Panc1 (cell line): ENCODE results near the gene FLYWCH1. TPM values are rescaled to one million over a fixed set of nuclear protein-coding genes. Genes with fewer than 3 reads are reported as not detected.

Source experiments
- ATAC-seq: fragments of 200-7000 bp; cut with Tn5 transposase; 2 replicates; pipeline ENCODE4 v1.9.1; 2020; ENCODE audit warnings: mild to moderate bottlenecking, moderate library complexity
- BruUV-seq: library from RNA; stranded (reverse); fragments of 400-500 nt; replicated peaks from 2 replicates; lab custom pipeline; 2021; lab: Mats Ljungman, UMichigan
- CTCF ChIA-PET: fragments of 300-600 bp; sonication (Branson Sonifier 250); formaldehyde crosslinking; loops from one replicate; lab custom pipeline; 2022; ENCODE audit warnings: antibody characterized with exemption; lab: Charles Lee
- POLR2A ChIA-PET: fragments of 300-600 bp; sonication (Branson Sonifier 250); formaldehyde crosslinking; loops from one replicate; lab custom pipeline; 2022; ENCODE audit warnings: antibody characterized with exemption; lab: Charles Lee
- DNase-seq: peaks from one replicate; pipeline ENCODE4 v3.0.0-alpha.2; 2010; ENCODE audit warnings: low read depth, low spot score
- H3K27ac ChIP-seq: 2 replicates; pipeline ENCODE4 v1.5.1; 2011; ENCODE audit warnings: mild to moderate bottlenecking, low read length, inconsistent platforms
- H3K27me3 ChIP-seq: fragments of 200-500 bp; sonication (Bioruptor generic); 2 replicates; pipeline ENCODE4 v1.6.0; 2014; ENCODE audit warnings: low read length, inconsistent platforms; ENCODE audit not compliant: control insufficient read depth, insufficient read depth
- H3K36me3 ChIP-seq: fragments of 200-500 bp; sonication (Bioruptor generic); 2 replicates; pipeline ENCODE4 v1.5.1; 2014; ENCODE audit warnings: inconsistent platforms, mild to moderate bottlenecking, low read length, moderate library complexity; ENCODE audit not compliant: control insufficient read depth, insufficient read depth
- H3K4me1 ChIP-seq: 2 replicates; pipeline ENCODE4 v1.5.1; 2011; ENCODE audit warnings: inconsistent platforms, mild to moderate bottlenecking, low read length, moderate library complexity; ENCODE audit not compliant: control insufficient read depth, insufficient read depth
- H3K4me3 ChIP-seq, 2 experiments: 2 replicates each; pipeline ENCODE4 v1.5.1; 2011 to 2012; ENCODE audit warnings: low read depth in 2 of 2, low read length in 2 of 2, mild to moderate bottlenecking in 2 of 2, inconsistent platforms in 1 of 2, moderate library complexity in 1 of 2
- H3K9me3 ChIP-seq: fragments of 200-500 bp; sonication (Bioruptor generic); 2 replicates; pipeline ENCODE4 v1.5.1; 2014; ENCODE audit warnings: low read depth, mild to moderate bottlenecking, inconsistent platforms, low read length, moderate library complexity; ENCODE audit not compliant: control insufficient read depth, insufficient read depth
- CTCF ChIP-seq: fragments of 450-650 bp; IDR thresholded peaks from 2 replicates; pipeline ENCODE4 v1.5.1; 2017; ENCODE audit warnings: mild to moderate bottlenecking
- POLR2AphosphoS5 ChIP-seq: IDR thresholded peaks from 2 replicates; pipeline ENCODE4 v1.6.1; 2012; ENCODE audit warnings: mild to moderate bottlenecking, low read depth, low read length, moderate library complexity
- SIN3A ChIP-seq: IDR thresholded peaks from 2 replicates; pipeline ENCODE4 v1.6.1; 2012; ENCODE audit warnings: low read depth, mild to moderate bottlenecking, low read length, moderate library complexity, borderline replicate concordance; ENCODE audit not compliant: insufficient read depth
- TCF7L2 ChIP-seq: IDR thresholded peaks from 2 replicates; pipeline ENCODE4 v1.6.1; 2011; ENCODE audit warnings: mild to moderate bottlenecking, low read depth, low read length, inconsistent platforms
- in situ Hi-C: cut with HindIII; loops from 2 replicates; pipeline ENCODE4 v1.10.0; 2016; ENCODE audit warnings: low sequenced_read_pairs, low pct_unique_long_range_greater_than_20kb
- intact Hi-C: fragments of 100-400 bp; cut with micrococcal nuclease; formaldehyde crosslinking; loops from one replicate; pipeline ENCODE4 v1.10.0; 2022; ENCODE audit not compliant: unreplicated experiment
- total RNA-seq: library from RNA; stranded (reverse); gene quantifications from one replicate; pipeline ENCODE4 v1.2.1, GENCODE V29; 2021; ENCODE audit not compliant: unreplicated experiment
- TF ChIP-seq, protein P1 (sequence below), 2 experiments: IDR thresholded peaks; 2 replicates each; pipeline ENCODE4 v1.6.1; 2011 to 2012; ENCODE audit warnings: low read depth in 2 of 2, control low read depth in 1 of 2, low read length in 1 of 2, mild to moderate bottlenecking in 1 of 2, moderate library complexity in 1 of 2; ENCODE audit not compliant: insufficient read depth in 1 of 2

Gene FLYWCH1
- total RNA-seq, 1 experiment from 2014 or later: 67.9 TPM

DNA sequence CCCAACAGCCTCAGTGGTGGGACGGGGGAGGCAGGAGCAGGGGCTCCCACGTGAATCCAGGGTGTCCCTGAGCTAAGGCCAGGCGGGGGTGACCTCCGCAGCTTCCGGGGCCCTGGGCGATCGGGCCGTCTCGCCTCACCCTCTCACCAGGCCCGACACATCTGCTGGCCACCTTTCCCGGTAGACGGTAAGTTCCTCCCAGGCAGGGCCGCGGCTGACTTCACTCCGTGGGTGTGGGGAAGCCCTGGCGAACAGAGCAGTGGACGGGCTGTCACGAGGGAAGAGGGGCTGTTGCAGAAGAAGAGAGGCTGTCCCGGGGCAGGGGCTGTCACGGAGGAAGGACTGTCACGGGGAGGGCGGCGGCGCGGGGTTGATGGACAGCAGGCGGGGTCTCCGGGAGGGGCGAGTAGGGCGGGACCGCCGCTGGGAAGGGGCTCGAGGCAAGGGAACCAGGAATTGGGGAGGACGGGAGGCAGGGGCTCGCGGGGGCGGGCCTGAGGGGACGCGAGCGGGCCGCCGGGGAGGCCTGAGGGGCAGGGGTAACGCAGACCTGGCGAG lies 68.0 kb downstream of the FLYWCH1 start:
- BruUV-seq: TSS peak; percentile 73
- ATAC-seq: peak; percentile 27
- in situ Hi-C loops (no loop called here), intact Hi-C loops (no loop called here)
- Histone ChIP-seq H3K9me3 (no peaks in the 10 kb centered on the region), H3K36me3 (peaks cover 2% of the 10 kb centered on the region; the same call in 1 of the 2 replicates), H3K4me1 (peaks cover 36% of the 10 kb centered on the region), H3K27me3 (no peaks in the 10 kb centered on the region), H3K27ac (peak overlapping the region; percentile 96), H3K4me3 (peak overlapping the region; percentile 70 to 71)
- POLR2A ChIA-PET: no interaction called here
- no peak for DNase-seq
- TF ChIP-seq CTCF: no peak
- TF ChIP-seq POLR2AphosphoS5: no peak
- TF ChIP-seq, protein P1, sequence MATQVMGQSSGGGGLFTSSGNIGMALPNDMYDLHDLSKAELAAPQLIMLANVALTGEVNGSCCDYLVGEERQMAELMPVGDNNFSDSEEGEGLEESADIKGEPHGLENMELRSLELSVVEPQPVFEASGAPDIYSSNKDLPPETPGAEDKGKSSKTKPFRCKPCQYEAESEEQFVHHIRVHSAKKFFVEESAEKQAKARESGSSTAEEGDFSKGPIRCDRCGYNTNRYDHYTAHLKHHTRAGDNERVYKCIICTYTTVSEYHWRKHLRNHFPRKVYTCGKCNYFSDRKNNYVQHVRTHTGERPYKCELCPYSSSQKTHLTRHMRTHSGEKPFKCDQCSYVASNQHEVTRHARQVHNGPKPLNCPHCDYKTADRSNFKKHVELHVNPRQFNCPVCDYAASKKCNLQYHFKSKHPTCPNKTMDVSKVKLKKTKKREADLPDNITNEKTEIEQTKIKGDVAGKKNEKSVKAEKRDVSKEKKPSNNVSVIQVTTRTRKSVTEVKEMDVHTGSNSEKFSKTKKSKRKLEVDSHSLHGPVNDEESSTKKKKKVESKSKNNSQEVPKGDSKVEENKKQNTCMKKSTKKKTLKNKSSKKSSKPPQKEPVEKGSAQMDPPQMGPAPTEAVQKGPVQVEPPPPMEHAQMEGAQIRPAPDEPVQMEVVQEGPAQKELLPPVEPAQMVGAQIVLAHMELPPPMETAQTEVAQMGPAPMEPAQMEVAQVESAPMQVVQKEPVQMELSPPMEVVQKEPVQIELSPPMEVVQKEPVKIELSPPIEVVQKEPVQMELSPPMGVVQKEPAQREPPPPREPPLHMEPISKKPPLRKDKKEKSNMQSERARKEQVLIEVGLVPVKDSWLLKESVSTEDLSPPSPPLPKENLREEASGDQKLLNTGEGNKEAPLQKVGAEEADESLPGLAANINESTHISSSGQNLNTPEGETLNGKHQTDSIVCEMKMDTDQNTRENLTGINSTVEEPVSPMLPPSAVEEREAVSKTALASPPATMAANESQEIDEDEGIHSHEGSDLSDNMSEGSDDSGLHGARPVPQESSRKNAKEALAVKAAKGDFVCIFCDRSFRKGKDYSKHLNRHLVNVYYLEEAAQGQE (IDR thresholded peaks at IDR 0.05; ENCODE audit: insufficient read depth in 1 of 2, low read depth in 2 of 2, low read length in 1 of 2): no peak
- CTCF ChIA-PET: no interaction called here

DNA sequence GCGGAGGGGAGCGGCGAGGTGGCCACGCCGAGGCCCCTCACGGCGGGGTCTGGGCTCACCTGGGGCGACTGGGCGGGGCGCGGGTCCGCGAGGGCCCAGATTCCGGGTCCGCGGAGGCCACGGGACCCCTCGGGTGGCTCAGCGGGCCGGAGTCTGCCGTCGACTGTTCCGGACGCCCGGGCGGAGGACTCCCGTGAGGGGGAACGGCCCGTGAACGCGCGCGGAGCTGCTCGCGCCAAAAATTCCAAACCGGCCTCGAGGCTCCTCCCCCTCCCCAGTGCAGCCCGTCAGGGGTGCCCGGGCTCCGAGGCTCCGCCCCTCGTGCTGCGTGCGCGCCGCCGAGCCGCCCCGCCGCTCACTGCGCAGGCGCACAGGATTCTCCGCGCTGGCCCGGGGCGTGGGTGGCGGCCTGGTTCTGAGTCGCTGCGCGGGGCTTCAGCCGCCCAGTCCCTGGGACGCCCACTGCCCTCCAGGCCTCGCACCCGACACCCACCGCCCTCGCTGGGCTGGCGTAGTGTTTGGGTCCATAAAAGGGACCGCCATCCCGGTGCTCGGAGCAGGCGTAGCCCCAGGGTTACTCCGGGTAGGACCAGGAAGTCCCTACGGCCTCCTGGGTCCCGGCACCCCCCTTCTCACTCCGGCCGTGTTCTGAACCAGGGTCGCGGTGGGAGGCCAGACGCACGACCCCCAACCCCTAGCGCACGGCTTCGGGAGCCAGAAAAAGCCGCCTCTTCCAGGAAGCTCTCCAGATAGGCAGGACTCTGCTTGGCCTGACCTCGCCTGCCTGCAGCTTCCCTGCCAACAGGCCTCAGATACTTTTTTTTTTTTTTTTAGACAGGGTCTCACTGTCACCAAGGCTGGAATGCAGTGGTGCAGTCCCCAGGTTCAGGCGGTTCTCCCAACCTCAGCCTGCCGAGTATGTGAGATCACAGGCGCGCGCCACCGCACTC lies 68.8 kb downstream of the FLYWCH1 start, which contains the start of gene PKMYT1:
Gene PKMYT1, minus strand, starts transcription at position 220 of the 950 bp plus-strand sequence. CDS start 789 bp downstream, outside the sequence.
- Histone ChIP-seq H3K9me3 (no peaks in the 10 kb centered on the region), H3K36me3 (peaks cover 2% of the 10 kb centered on the region; the same call in 1 of the 2 replicates), H3K4me1 (peaks cover 36% of the 10 kb centered on the region), H3K27me3 (no peaks in the 10 kb centered on the region), H3K27ac (peak within 1 kb of the TSS; percentile 96), H3K4me3 (peak within 1 kb of the TSS; percentile 70 to 71)
- BruUV-seq: no TSS peak
- DNase-seq: no peak
- TF ChIP-seq TCF7L2: no peak
- TF ChIP-seq POLR2AphosphoS5: peak; percentile 93
- TF ChIP-seq, protein P1 (IDR thresholded peaks at IDR 0.05; ENCODE audit: insufficient read depth in 1 of 2, low read depth in 2 of 2, low read length in 1 of 2): 0 out of 4 replicates have a peak, but pooled peaks of 1 of the 2 experiments have one; percentile 9
- peak; percentile 90; the same call in 1 of the 2 replicates for TF ChIP-seq SIN3A
- ATAC-seq: peak; percentile 83
- ChIA-PET POLR2A (interaction anchor here (0.6 kb wide), 1 partner anchor 361 kb away, joined by 3 read pairs; no protein-coding TSS in a partner anchor), CTCF (no interaction called here)
- in situ Hi-C loops: no loop called here
- intact Hi-C loops: no loop called here
